CD4-positive, alpha-beta T cell (primary cell): ENCODE measurements around the gene PIGM. TPM values are rescaled to one million over a fixed set of nuclear protein-coding genes. Genes with fewer than 3 reads are reported as not detected.

Source experiments
- ATAC-seq: fragments of 200-7000 bp; cut with Tn5 transposase; one replicate; pipeline ENCODE4 v1.10.0; 2022; ENCODE audit warnings: mild to moderate bottlenecking; ENCODE audit not compliant: poor library complexity
- CTCF ChIA-PET: fragments of 350-600 bp; sonication (Branson Sonifier 250); formaldehyde crosslinking; loops from one replicate; lab custom pipeline; 2021; ENCODE audit warnings: antibody characterized with exemption, inconsistent platforms; lab: Charles Lee
- POLR2A ChIA-PET: fragments of 350-600 bp; sonication (Branson Sonifier 250); formaldehyde crosslinking; loops from one replicate; lab custom pipeline; 2021; ENCODE audit warnings: antibody characterized with exemption, inconsistent platforms; lab: Charles Lee
- DNase-seq, 14 experiments: peaks; one replicate each; pipeline ENCODE4 v3.0.0-alpha.2; 2013 to 2020; ENCODE audit warnings: mixed read lengths in 2 of 14
- H3K27ac ChIP-seq, 2 donors: one replicate each; pipeline versions ENCODE4 v1.5.1 to v1.7.0; 2013; ENCODE audit warnings: low read length in 2 of 2, low read depth in 1 of 2, mild to moderate bottlenecking in 1 of 2
- H3K27me3 ChIP-seq, 2 experiments: 1 replicate in 1 of 2; 2 replicates in 1 of 2; pipeline versions ENCODE4 v1.6.1 to v1.7.0; 2013; ENCODE audit warnings: low read length in 2 of 2, control low read depth in 1 of 2, mild to moderate bottlenecking in 1 of 2, moderate library complexity in 1 of 2; ENCODE audit not compliant: insufficient read depth in 2 of 2, control insufficient read depth in 1 of 2
- H3K36me3 ChIP-seq: one replicate; pipeline ENCODE4 v1.6.1; 2013; ENCODE audit warnings: low read length, control low read depth; ENCODE audit not compliant: insufficient read depth
- H3K4me1 ChIP-seq: one replicate; pipeline ENCODE4 v1.6.1; 2013; ENCODE audit warnings: low read length, control low read depth; ENCODE audit not compliant: insufficient read depth
- H3K4me3 ChIP-seq: one replicate; pipeline ENCODE4 v1.5.1; 2013; ENCODE audit warnings: mild to moderate bottlenecking, low read length, moderate library complexity
- H3K9me3 ChIP-seq, 2 experiments: 1 replicate in 1 of 2; 2 replicates in 1 of 2; pipeline versions ENCODE4 v1.6.1 to v1.7.0; 2013; ENCODE audit warnings: low read length in 2 of 2, mild to moderate bottlenecking in 2 of 2, control low read depth in 1 of 2, moderate library complexity in 1 of 2; ENCODE audit not compliant: control insufficient read depth in 1 of 2, insufficient read depth in 1 of 2
- H3K27ac Mint-ChIP-seq: one replicate; pipeline ENCODE4 v1.8.0; 2020; ENCODE audit warnings: mixed read lengths
- H3K27me3 Mint-ChIP-seq: one replicate; pipeline ENCODE4 v1.8.0; 2021; ENCODE audit warnings: mixed read lengths
- H3K36me3 Mint-ChIP-seq: one replicate; pipeline ENCODE4 v1.8.0; 2021; ENCODE audit warnings: low read depth, mixed read lengths
- H3K4me1 Mint-ChIP-seq: one replicate; pipeline ENCODE4 v1.8.0; 2021; ENCODE audit warnings: low read depth, mixed read lengths
- H3K4me3 Mint-ChIP-seq: one replicate; pipeline ENCODE4 v1.8.0; 2020; ENCODE audit warnings: mild to moderate bottlenecking, mixed read lengths
- H3K9me3 Mint-ChIP-seq: one replicate; pipeline ENCODE4 v1.8.0; 2020; ENCODE audit warnings: mixed read lengths
- intact Hi-C, 2 experiments: fragments of 100-400 bp; cut with DNase I in 1 of 2; cut with micrococcal nuclease in 1 of 2; formaldehyde crosslinking; loops; one replicate each; pipeline versions ENCODE4 v1.15.1 to v1.9.0; 2023 to 2025; cut with DNase I, micrococcal nuclease
- total RNA-seq, 174 experiments: library from RNA in 2 of 174; stranded (reverse) in 2 of 174; gene quantifications; one replicate each; pipeline ENCODE4 v1.2.3 and lab custom pipeline; 2021 to 2026
- TF ChIP-seq, protein P1 (sequence below): fragments of 200-600 bp; IDR thresholded peaks from one replicate; pipeline ENCODE4 v1.8.0; 2022; ENCODE audit warnings: antibody characterized with exemption, mild to moderate bottlenecking

The PIGM gene
- total RNA-seq, 2 experiments from 2014 or later: 2.1 to 2.2 TPM

DNA sequence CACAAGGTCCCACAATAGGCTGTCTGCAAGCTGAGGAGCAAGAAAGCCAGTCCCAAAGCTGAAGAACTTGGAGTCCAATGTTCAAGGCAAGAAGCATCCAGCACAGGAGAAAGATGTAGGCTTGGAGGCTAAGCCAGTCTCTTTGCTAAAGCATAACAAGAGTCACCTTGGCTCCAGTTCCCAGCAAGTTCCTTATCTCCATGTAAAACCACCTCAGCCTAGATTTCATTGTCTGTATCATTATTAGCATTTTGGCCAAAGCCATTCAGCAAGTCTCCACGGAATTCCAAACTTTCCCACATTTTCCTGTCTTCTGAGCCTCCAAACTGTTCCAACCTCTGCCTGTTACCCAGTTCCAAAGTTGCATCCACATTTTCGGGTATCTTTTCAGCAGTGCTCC is 36.9 kb downstream of the PIGM start:
- ATAC-seq (no peak), DNase-seq (no peak)
- Histone ChIP-seq H3K4me1 (no peaks in the 10 kb centered on the region), H3K4me3 (no peak overlapping the region), H3K27me3 (no peaks in the 10 kb centered on the region), H3K27ac (no peak overlapping the region), H3K36me3 (no peaks in the 10 kb centered on the region), H3K9me3 (no peaks in the 10 kb centered on the region)
- Mint-ChIP-seq H3K27ac (no peak overlapping the region), H3K9me3 (no peaks in the 10 kb centered on the region), H3K4me1 (peaks cover 6% of the 10 kb centered on the region), H3K4me3 (no peak overlapping the region), H3K36me3 (no peaks in the 10 kb centered on the region), H3K27me3 (peaks cover 8% of the 10 kb centered on the region)
- ChIA-PET POLR2A (no interaction called here), CTCF (interaction anchor here (2.1 kb wide), 1 partner anchor 12 kb away, joined by 9 read pairs; no protein-coding TSS in a partner anchor)
- intact Hi-C loops: no loop called here
- TF ChIP-seq, protein P1, sequence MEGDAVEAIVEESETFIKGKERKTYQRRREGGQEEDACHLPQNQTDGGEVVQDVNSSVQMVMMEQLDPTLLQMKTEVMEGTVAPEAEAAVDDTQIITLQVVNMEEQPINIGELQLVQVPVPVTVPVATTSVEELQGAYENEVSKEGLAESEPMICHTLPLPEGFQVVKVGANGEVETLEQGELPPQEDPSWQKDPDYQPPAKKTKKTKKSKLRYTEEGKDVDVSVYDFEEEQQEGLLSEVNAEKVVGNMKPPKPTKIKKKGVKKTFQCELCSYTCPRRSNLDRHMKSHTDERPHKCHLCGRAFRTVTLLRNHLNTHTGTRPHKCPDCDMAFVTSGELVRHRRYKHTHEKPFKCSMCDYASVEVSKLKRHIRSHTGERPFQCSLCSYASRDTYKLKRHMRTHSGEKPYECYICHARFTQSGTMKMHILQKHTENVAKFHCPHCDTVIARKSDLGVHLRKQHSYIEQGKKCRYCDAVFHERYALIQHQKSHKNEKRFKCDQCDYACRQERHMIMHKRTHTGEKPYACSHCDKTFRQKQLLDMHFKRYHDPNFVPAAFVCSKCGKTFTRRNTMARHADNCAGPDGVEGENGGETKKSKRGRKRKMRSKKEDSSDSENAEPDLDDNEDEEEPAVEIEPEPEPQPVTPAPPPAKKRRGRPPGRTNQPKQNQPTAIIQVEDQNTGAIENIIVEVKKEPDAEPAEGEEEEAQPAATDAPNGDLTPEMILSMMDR: no peak

DNA sequence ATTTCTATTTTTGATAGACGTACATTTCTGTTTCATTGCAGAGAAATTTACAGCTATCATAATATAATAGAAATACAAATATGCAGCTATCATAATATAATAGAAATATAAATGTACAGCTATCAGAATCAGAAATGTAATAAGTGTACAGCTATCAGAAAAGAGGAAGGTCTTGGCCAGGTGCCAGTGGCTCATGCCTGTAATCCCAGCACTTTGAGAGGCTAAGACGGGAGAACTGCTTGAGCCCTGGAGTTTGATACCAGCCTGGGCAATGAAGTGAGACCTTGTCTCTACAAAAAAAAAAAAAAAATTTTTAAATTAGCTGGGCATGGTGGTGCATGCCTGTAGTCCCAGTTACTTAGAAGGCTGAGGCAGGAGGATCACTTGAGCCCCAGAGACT is 37.9 kb downstream of the PIGM start:
- no peak overlapping the region for H3K4me3 ChIP-seq
- intact Hi-C loops: no loop called here
- H3K4me1 Mint-ChIP-seq: peaks cover 6% of the 10 kb centered on the region
- no peak overlapping the region for H3K27ac Mint-ChIP-seq
- H3K27me3 ChIP-seq: no peaks in the 10 kb centered on the region
- ChIA-PET CTCF (interaction anchor here (2.1 kb wide), 1 partner anchor 13 kb away, joined by 9 read pairs; no protein-coding TSS in a partner anchor), POLR2A (no interaction called here)
- TF ChIP-seq, protein P1: no peak
- H3K4me3 Mint-ChIP-seq: no peak overlapping the region
- ATAC-seq (no peak), DNase-seq (no peak)
- H3K27ac ChIP-seq: no peak overlapping the region
- H3K27me3 Mint-ChIP-seq: peaks cover 9% of the 10 kb centered on the region
- no peaks in the 10 kb centered on the region for H3K36me3 Mint-ChIP-seq
- no peaks in the 10 kb centered on the region for H3K9me3 Mint-ChIP-seq
- no peaks in the 10 kb centered on the region for H3K36me3 ChIP-seq
- H3K4me1 ChIP-seq: no peaks in the 10 kb centered on the region
- H3K9me3 ChIP-seq: no peaks in the 10 kb centered on the region

DNA sequence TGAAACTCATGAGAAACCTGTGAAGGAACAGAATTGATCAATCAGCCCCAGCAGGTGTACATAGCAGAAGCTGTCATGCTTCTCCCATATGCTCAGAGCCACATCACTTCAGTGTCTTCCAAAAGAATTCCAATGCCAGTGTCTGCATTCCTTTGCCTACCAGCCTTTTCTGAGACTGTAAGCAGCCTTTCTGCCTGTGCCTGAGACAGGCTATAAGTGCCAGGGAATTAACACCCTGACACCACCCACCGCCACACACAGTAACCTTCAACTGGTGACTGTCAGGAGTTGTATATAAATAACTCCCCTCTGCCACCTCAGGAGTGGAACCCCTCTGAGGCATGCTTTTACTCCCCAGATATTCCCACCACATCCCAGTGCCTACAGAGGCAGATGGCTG is 39.6 kb downstream of the PIGM start:
- Histone ChIP-seq H3K9me3 (no peaks in the 10 kb centered on the region), H3K36me3 (no peaks in the 10 kb centered on the region), H3K4me1 (no peaks in the 10 kb centered on the region), H3K27me3 (no peaks in the 10 kb centered on the region), H3K4me3 (no peak overlapping the region), H3K27ac (no peak overlapping the region)
- Mint-ChIP-seq H3K36me3 (no peaks in the 10 kb centered on the region), H3K27ac (no peak overlapping the region), H3K4me1 (peaks cover 6% of the 10 kb centered on the region), H3K9me3 (no peaks in the 10 kb centered on the region), H3K4me3 (no peak overlapping the region), H3K27me3 (peaks cover 9% of the 10 kb centered on the region)
- no peak for DNase-seq
- ChIA-PET CTCF (interaction anchor here (1.2 kb wide), 1 partner anchor 14 kb away, joined by 4 read pairs; no protein-coding TSS in a partner anchor), POLR2A (interaction anchor here (0.9 kb wide), 1 partner anchor 68 kb away, joined by 4 read pairs; no protein-coding TSS in a partner anchor)
- TF ChIP-seq, protein P1: no peak
- no peak for ATAC-seq
- intact Hi-C loops: no loop called here
